Measurements from ENCODE around the gene CDH4.

CDH4 gene

GRCh38 chr20:61701401-61701800, 449.3 kb downstream of the CDH4 start:
- no peaks in the 10 kb centered on the region for H3K36me3 ChIP-seq (replicated peaks)
- in situ Hi-C loops (cut with MboI; ENCODE audit: low sequenced_read_pairs) = no loop called here
- no peaks in the 10 kb centered on the region for H3K4me1 ChIP-seq
- no peak for DNase-seq (ENCODE audit: low spot score in 2 of 2)
- H3K9me3 ChIP-seq = no peaks in the 10 kb centered on the region
- no peak overlapping the region for H3K4me3 ChIP-seq
- no peaks in the 10 kb centered on the region for H3K27me3 ChIP-seq (ENCODE audit: low read depth)

DNA sequence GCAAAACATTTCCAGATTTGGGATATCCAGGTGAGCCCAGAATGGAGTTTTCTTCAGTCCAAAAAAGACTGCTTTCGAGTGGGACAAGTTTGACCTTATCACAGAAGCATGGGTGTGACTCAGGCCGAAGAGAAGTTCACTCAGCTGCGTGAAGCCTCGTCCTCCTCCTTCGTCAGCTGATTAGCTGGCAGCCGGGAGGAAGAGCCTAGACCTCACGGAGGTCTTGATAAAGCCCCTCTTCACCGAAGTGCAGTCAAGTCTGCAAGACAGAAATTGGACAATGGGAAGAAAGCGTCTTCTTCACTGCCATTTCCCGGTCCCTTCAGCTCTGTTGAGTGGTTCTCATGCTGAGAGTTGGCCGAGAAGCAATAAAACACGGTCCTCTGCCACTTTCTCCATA, 449.7 kb downstream of the CDH4 start:
- no peaks in the 10 kb centered on the region for H3K27me3 ChIP-seq (ENCODE audit: low read depth)
- no peak overlapping the region for H3K4me3 ChIP-seq
- no peak for DNase-seq (ENCODE audit: low spot score in 2 of 2)
- in situ Hi-C loops (cut with MboI; ENCODE audit: low sequenced_read_pairs) = no loop called here
- H3K36me3 ChIP-seq (replicated peaks) = no peaks in the 10 kb centered on the region
- no peaks in the 10 kb centered on the region for H3K9me3 ChIP-seq
- no peaks in the 10 kb centered on the region for H3K4me1 ChIP-seq

DNA sequence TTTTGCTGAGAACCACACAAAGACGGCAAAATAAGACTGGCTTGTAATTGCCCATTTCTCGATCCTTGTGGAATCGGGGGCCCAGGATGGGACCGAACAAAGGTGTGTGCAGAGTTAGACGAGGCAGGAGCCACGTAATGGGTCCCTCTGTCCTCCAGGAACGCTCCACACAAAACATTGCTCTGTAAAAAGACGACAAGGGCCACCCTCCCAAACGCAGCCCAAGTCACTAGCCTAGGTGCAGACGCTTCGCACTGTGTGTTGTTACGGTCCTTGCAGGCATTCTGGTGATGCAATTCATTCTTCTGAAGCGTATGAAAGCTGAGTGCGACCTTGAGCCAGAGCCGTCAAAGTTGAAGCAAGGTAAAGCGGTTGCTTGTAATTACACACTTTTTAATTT, 450.2 kb downstream of the CDH4 start:
- Histone ChIP-seq H3K9me3 (no peaks in the 10 kb centered on the region), H3K4me3 (no peak overlapping the region), H3K27me3 (ENCODE audit: low read depth) (no peaks in the 10 kb centered on the region), H3K4me1 (no peaks in the 10 kb centered on the region), H3K36me3 (replicated peaks) (no peaks in the 10 kb centered on the region)
- in situ Hi-C loops (cut with MboI; ENCODE audit: low sequenced_read_pairs) = no loop called here
- no peak for DNase-seq (ENCODE audit: low spot score in 2 of 2)

GRCh38 chr20:61704661-61705060, 452.6 kb downstream of the CDH4 start:
- Histone ChIP-seq H3K27me3 (ENCODE audit: low read depth) (no peaks in the 10 kb centered on the region), H3K4me1 (no peaks in the 10 kb centered on the region), H3K36me3 (replicated peaks) (no peaks in the 10 kb centered on the region), H3K9me3 (no peaks in the 10 kb centered on the region), H3K4me3 (no peak overlapping the region)
- no peak for DNase-seq (ENCODE audit: low spot score in 2 of 2)
- in situ Hi-C loops (cut with MboI; ENCODE audit: low sequenced_read_pairs) = no loop called here

DNA sequence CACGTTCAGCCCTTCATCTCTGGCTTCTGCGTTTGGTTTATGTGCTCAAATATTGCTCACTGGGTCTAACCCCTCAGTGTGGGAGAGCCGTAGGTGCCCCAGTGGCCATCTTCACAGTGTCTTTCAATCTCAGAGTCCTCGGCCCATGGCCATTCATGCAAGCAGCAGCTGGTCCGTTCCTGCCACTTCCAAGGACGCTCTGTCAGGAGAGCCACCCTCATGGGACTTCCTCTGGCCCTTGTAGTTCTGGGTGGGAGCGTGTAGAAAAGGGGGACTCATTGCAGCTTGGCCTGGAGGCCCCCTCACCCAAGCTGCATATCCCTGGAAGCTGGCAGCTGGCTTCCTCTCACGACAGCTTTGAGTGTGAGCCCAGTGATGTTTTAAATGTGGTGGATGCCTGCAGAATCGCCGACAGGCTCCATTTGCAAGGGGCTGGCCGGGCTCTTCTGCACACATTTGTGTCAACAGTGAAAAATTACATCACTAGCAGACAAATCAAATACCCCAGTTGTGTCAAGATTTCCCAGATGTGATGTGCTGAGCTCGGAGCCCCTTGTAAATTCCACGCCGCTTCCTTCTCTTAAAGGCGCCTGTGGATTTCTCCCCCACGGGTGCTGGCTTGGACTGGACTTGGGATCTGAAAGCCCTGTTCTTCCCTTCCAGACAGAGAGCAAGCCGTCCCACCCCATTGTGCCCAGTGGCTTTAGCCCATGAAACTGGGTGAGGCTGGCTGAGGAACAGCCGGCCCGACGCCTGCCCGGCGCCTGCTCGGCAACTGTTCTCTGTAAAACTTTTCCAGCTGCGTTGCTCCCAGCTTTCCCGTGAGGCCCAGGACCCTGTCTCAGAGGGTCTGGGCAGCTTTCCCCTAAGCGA, 453.6 kb downstream of the CDH4 start:
- DNase-seq (ENCODE audit: low spot score in 2 of 2) = no peak
- in situ Hi-C loops (cut with MboI; ENCODE audit: low sequenced_read_pairs) = no loop called here
- H3K36me3 ChIP-seq (replicated peaks) = no peaks in the 10 kb centered on the region
- H3K4me3 ChIP-seq = no peak overlapping the region
- no peaks in the 10 kb centered on the region for H3K4me1 ChIP-seq
- H3K27me3 ChIP-seq (ENCODE audit: low read depth) = no peaks in the 10 kb centered on the region
- H3K9me3 ChIP-seq = no peaks in the 10 kb centered on the region

DNA sequence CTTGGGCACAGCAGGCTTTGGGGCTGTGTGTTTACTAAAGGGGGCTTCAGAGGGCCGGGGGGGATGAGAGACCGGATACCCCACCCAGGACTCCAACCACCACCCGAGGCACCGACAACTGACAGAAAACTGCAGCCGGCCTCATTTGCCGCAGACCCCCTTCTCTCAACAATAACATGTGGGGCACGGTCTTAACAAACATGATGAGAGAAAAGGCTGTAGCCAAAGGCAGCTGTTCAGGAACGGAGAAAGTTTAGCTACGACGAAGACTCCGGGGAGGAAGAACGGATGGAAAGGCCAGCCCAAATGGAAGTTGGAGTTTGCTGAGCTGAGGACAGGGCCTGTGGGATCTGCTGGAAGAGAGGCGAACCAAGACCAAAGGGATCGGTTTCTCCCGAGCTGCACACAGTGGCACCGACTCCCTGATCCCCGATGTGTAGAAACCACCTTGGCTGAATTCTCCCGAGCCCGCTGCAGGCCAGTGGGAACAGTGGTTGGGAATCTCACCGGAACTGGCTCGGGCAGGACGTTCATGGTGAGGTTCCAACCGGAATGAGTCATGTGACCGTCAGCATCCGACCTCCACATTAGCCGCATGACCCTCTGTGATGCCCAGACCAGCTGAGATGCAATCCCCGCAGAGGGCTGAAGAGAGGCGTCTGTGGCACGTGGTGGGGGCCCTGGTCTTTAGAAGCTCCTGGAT, 454.3 kb downstream of the CDH4 start:
- in situ Hi-C loops (cut with MboI; ENCODE audit: low sequenced_read_pairs) = no loop called here
- no peak for DNase-seq (ENCODE audit: low spot score in 2 of 2)
- no peak overlapping the region for H3K4me3 ChIP-seq
- no peaks in the 10 kb centered on the region for H3K27me3 ChIP-seq (ENCODE audit: low read depth)
- H3K9me3 ChIP-seq = no peaks in the 10 kb centered on the region
- no peaks in the 10 kb centered on the region for H3K36me3 ChIP-seq (replicated peaks)
- H3K4me1 ChIP-seq = no peaks in the 10 kb centered on the region

- no peaks in the 10 kb centered on the region for H3K36me3 ChIP-seq (replicated peaks)
- no peaks in the 10 kb centered on the region for H3K9me3 ChIP-seq
- H3K4me1 ChIP-seq = no peaks in the 10 kb centered on the region
- H3K4me3 ChIP-seq = no peak overlapping the region
- H3K27me3 ChIP-seq (ENCODE audit: low read depth) = no peaks in the 10 kb centered on the region
- no peak for DNase-seq (ENCODE audit: low spot score in 2 of 2)
- in situ Hi-C loops (cut with MboI; ENCODE audit: low sequenced_read_pairs) = no loop called here
Measured at GRCh38 chr20:61708891-61709290, 456.8 kb downstream of the CDH4 start.

GRCh38 chr20:61710108-61710507, 458.0 kb downstream of the CDH4 start:
- H3K36me3 ChIP-seq (replicated peaks) = no peaks in the 10 kb centered on the region
- no peaks in the 10 kb centered on the region for H3K27me3 ChIP-seq (ENCODE audit: low read depth)
- no peaks in the 10 kb centered on the region for H3K9me3 ChIP-seq

DNA sequence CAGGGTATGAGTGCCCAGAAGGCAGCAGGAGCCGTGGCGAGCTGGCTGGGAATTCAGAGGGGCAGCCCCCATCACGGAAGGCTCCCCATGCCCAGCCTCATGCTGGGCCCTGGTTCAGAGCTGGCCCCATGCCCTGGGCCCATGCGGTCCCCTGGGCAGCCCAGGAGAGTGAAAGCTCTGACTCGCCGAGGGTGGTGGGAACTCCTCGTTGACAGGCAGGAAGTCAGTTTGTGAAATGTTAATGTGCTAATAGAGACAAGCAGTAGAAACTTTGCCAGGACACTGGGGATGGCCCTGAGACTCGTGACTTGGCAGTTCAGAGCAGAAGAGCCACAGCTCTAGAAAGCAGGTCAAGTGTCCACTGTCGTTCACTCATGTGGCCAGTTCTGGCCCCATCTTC, 460.6 kb downstream of the CDH4 start:
- Histone ChIP-seq H3K36me3 (replicated peaks) (no peaks in the 10 kb centered on the region), H3K4me3 (no peak overlapping the region), H3K4me1 (no peaks in the 10 kb centered on the region), H3K9me3 (no peaks in the 10 kb centered on the region), H3K27me3 (ENCODE audit: low read depth) (no peaks in the 10 kb centered on the region)
- in situ Hi-C loops (cut with MboI; ENCODE audit: low sequenced_read_pairs) = no loop called here
- no peak for DNase-seq (ENCODE audit: low spot score in 2 of 2)

More at GRCh38 chr20:61710108-61710507, 458.0 kb downstream of the CDH4 start:
- Histone ChIP-seq H3K4me3 (no peak overlapping the region), H3K4me1 (no peaks in the 10 kb centered on the region)
- DNase-seq (ENCODE audit: low spot score in 2 of 2) = no peak
- in situ Hi-C loops (cut with MboI; ENCODE audit: low sequenced_read_pairs) = no loop called here

DNA sequence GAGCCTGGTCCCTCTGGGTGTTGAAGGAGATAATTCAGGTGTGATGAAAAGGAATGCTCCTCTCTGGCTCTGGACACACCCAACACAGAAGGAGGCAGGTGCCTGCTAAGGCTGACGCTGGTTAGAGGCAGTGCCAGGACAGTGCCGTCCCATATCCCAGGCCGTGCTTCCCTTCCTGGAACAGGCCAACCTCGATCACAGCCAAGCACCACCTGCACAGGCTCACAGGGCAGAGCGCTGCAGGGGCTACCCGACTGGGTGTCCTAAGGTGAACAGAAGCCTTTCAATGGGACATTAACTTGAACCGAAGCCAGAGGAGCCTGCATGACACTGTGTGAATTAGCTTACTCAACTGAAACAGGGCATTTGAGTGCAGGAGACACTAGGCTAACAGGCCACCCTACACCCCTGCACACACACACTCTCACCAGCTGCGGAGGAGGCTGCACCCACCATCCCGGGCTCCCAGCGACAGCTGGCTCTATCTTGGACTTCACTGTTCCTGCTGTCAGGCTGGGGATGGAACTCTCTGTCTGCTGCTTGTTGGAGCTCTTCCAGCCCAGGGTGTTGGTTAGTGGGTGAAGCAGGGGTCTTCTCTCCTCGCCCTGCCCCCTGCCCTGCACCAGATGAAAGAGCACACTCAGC, 466.4 kb downstream of the CDH4 start:
- Histone ChIP-seq H3K27me3 (ENCODE audit: low read depth) (no peaks in the 10 kb centered on the region), H3K9me3 (no peaks in the 10 kb centered on the region), H3K36me3 (replicated peaks) (no peaks in the 10 kb centered on the region), H3K4me3 (no peak overlapping the region), H3K4me1 (no peaks in the 10 kb centered on the region)
- in situ Hi-C loops (cut with MboI; ENCODE audit: low sequenced_read_pairs) = no loop called here
- DNase-seq (ENCODE audit: low spot score in 2 of 2) = no peak

GRCh38 chr20:61719691-61720347, 467.8 kb downstream of the CDH4 start:
- no peak for DNase-seq (ENCODE audit: low spot score in 2 of 2)
- H3K4me1 ChIP-seq = no peaks in the 10 kb centered on the region
- no peaks in the 10 kb centered on the region for H3K9me3 ChIP-seq
- in situ Hi-C loops (cut with MboI; ENCODE audit: low sequenced_read_pairs) = no loop called here
- no peaks in the 10 kb centered on the region for H3K36me3 ChIP-seq (replicated peaks)
- no peaks in the 10 kb centered on the region for H3K27me3 ChIP-seq (ENCODE audit: low read depth)
- H3K4me3 ChIP-seq = no peak overlapping the region

DNA sequence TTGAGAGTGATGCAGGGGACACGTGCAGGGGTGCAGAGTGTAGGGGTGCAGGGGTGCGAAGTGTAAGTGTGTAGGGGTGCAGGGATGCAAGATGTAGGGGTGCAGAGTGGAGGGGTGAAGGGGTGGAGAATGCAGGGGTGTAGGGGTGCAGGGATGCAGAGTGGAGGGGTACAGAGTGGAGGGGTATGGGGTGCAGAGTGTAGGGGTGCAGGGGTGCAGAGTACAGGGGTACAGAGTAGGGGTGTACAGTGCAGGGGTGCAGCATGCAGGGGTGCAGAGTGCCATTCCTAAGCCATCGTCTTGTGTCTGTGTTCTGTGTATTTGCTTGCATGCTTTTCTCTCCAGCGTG, 468.3 kb downstream of the CDH4 start:
- Histone ChIP-seq H3K27me3 (ENCODE audit: low read depth) (no peaks in the 10 kb centered on the region), H3K4me3 (no peak overlapping the region)

DNA sequence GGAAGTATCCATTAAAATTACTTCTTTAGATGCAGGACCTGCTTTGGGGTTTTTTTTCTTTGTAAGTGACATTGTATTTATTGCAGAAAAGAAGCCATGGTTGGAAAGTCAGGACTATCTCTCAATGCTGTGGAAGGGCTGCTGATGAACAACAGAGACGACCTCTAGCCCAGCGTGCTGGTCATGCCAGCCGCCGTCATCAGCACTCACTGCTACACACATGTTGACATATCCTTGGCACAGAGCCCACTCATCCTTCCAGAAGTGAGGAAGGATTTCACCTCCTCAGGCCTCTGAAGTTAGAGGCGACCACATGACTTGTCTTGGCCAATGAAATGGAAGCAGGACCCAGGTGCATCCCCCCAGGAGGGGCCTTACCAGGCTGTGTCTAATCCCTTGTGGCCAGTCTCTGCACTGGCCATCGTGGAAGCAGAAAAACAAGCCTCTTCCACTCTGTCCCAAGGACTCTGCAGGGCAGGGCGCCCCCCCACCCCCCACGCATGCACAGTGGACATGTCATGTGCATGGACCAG, 470.2 kb downstream of the CDH4 start:
- no peak overlapping the region for H3K4me3 ChIP-seq
- H3K4me1 ChIP-seq = no peaks in the 10 kb centered on the region
- H3K36me3 ChIP-seq (replicated peaks) = no peaks in the 10 kb centered on the region
- no peak for DNase-seq (ENCODE audit: low spot score in 2 of 2)
- in situ Hi-C loops (cut with MboI; ENCODE audit: low sequenced_read_pairs) = no loop called here
- no peaks in the 10 kb centered on the region for H3K9me3 ChIP-seq
- no peaks in the 10 kb centered on the region for H3K27me3 ChIP-seq (ENCODE audit: low read depth)

More for the DNA sequence above, 468.3 kb downstream of the CDH4 start:
- Histone ChIP-seq H3K9me3 (no peaks in the 10 kb centered on the region), H3K36me3 (replicated peaks) (no peaks in the 10 kb centered on the region), H3K4me1 (no peaks in the 10 kb centered on the region)
- in situ Hi-C loops (cut with MboI; ENCODE audit: low sequenced_read_pairs) = no loop called here
- DNase-seq (ENCODE audit: low spot score in 2 of 2) = no peak

All from HAP-1 (cell line).